Caco-2 (cell line): Measurements from ENCODE around the gene SELENOI. TPM values are rescaled to one million over a fixed set of nuclear protein-coding genes. Genes with fewer than 3 reads are reported as not detected.

ENCODE experiments used
- BruUV-seq: library from RNA; stranded (reverse); fragments of 400-500 nt; replicated peaks from 2 replicates; lab custom pipeline; 2021; lab: Mats Ljungman, UMichigan
- CTCF ChIA-PET: fragments of 300-600 bp; sonication (Branson Sonifier 250); formaldehyde crosslinking; loops from one replicate; lab custom pipeline; 2022; ENCODE audit warnings: antibody characterized with exemption; lab: Charles Lee
- POLR2A ChIA-PET: fragments of 300-600 bp; sonication (Branson Sonifier 250); formaldehyde crosslinking; loops from one replicate; lab custom pipeline; 2022; ENCODE audit warnings: antibody characterized with exemption; lab: Charles Lee
- DNase-seq, 2 experiments: peaks; one replicate each; pipeline versions ENCODE4 v3.0.0 to v3.0.0-alpha.2; 2020 to 2022
- H3K27me3 ChIP-seq: replicated peaks from 2 replicates; pipeline ENCODE4 v1.6.0; 2011; ENCODE audit warnings: low read length; ENCODE audit not compliant: control insufficient read depth, insufficient read depth
- H3K36me3 ChIP-seq: 2 replicates; pipeline ENCODE4 v1.5.1; 2011; ENCODE audit warnings: low read length; ENCODE audit not compliant: control insufficient read depth, insufficient read depth
- H3K4me1 ChIP-seq: fragments of 250-450 bp; sonication (Bioruptor Pico); 2 replicates; pipeline ENCODE4 v1.5.1; 2020; ENCODE audit warnings: mild to moderate bottlenecking
- H3K4me3 ChIP-seq: 2 replicates; pipeline ENCODE4 v1.5.1; 2011; ENCODE audit warnings: low read depth, mild to moderate bottlenecking, control low read depth, low read length
- H3K9me3 ChIP-seq: fragments of 250-450 bp; sonication (Bioruptor Pico); 2 replicates; pipeline ENCODE4 v1.5.1; 2020; ENCODE audit warnings: mild to moderate bottlenecking, moderate library complexity
- H3K27ac Mint-ChIP-seq: one replicate; pipeline ENCODE4 v1.8.0; 2022; ENCODE audit warnings: mixed read lengths; ENCODE audit not compliant: unreplicated experiment
- H3K27me3 Mint-ChIP-seq: one replicate; pipeline ENCODE4 v1.8.0; 2022; ENCODE audit warnings: mixed read lengths; ENCODE audit not compliant: insufficient read depth, unreplicated experiment
- H3K36me3 Mint-ChIP-seq: one replicate; pipeline ENCODE4 v1.8.0; 2022; ENCODE audit warnings: mild to moderate bottlenecking, mixed read lengths; ENCODE audit not compliant: insufficient read depth, unreplicated experiment
- H3K4me1 Mint-ChIP-seq: one replicate; pipeline ENCODE4 v1.8.0; 2022; ENCODE audit warnings: low read depth, mixed read lengths; ENCODE audit not compliant: unreplicated experiment
- H3K4me3 Mint-ChIP-seq: one replicate; pipeline ENCODE4 v1.8.0; 2022; ENCODE audit warnings: mild to moderate bottlenecking, moderate library complexity, mixed read lengths; ENCODE audit not compliant: unreplicated experiment
- H3K9me3 Mint-ChIP-seq: one replicate; pipeline ENCODE4 v1.8.0; 2022; ENCODE audit warnings: mixed read lengths; ENCODE audit not compliant: unreplicated experiment
- CTCF ChIP-seq, 2 experiments: fragments of 200-600 bp in 1 of 2; IDR thresholded peaks; 1 replicate in 1 of 2; 2 replicates in 1 of 2; pipeline versions ENCODE4 v1.5.1 to v1.8.0; 2011 to 2022; ENCODE audit warnings: antibody characterized with exemption in 1 of 2, control low read depth in 1 of 2, inconsistent platforms in 1 of 2, low read depth in 1 of 2, low read length in 1 of 2, mild to moderate bottlenecking in 1 of 2, moderate library complexity in 1 of 2; ENCODE audit not compliant: insufficient read depth in 1 of 2, severe bottlenecking in 1 of 2, unreplicated experiment in 1 of 2
- intact Hi-C: fragments of 100-400 bp; cut with micrococcal nuclease; formaldehyde crosslinking; loops from one replicate; pipeline ENCODE4 v1.10.0; 2022; ENCODE audit not compliant: unreplicated experiment
- total RNA-seq: library from RNA; stranded (reverse); gene quantifications from 2 replicates; pipeline ENCODE4 v1.2.3, GENCODE V29; 2022

The SELENOI gene
- total RNA-seq, 1 experiment from 2014 or later = 68.9 TPM

DNA sequence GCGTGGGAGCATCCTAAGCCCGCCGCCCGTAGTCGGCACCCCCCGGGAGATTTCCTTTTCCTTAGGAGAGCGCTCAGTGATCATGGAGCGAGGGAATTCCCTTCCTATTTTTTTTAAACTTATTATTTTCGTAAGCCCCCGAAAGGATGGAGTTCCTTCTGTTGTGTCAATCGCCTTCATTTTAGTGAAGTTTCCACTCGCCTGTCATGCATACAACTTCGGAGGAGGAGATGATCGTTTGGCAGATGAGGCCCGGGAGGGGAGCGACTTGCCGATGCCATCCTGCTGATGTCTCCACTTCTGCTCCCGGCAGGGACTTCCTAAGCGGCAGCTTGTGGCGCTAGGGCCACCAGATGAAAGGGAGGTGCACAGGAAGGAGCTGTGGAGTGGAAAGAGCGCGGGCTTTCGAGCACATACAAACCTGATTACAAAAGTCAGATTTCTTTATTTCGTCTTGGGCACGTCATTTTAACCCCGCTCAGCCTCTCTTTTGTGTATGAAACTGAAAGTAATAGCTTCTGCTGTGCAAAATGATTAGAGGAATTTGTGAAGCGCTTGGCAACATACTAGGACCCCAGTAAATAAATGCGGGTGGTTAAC, 611 bp downstream of the SELENOI start, which contains the start of gene ADGRF3:
TSS of gene ADGRF3 (minus strand) at position 336 of the 600 bp plus-strand sequence. CDS start 555 bp downstream, outside the sequence.
- Mint-ChIP-seq H3K4me1 (peaks cover 25% of the 10 kb centered on the region), H3K27ac (peak within 1 kb of the TSS; percentile 100), H3K27me3 (no peaks in the 10 kb centered on the region), H3K36me3 (peaks cover 36% of the 10 kb centered on the region), H3K9me3 (no peaks in the 10 kb centered on the region), H3K4me3 (peak within 1 kb of the TSS; percentile 100)
- peaks cover 21% of the 10 kb centered on the region; the same call in 1 of the 2 replicates for H3K4me1 ChIP-seq
- no peaks in the 10 kb centered on the region for H3K27me3 ChIP-seq
- no TSS peak for BruUV-seq
- CTCF ChIA-PET = no interaction called here
- POLR2A ChIA-PET = interaction anchor here (0.6 to 1.3 kb wide), 2 partner anchors 102 to 105 kb away, joined by 3 to 11 read pairs; partner anchors contain the start of genes HADHA and HADHB
- peak; percentile 63 to 69 for DNase-seq
- TF ChIP-seq CTCF (IDR thresholded peaks at IDR 0.05; ENCODE audit: insufficient read depth in 1 of 2, low read depth in 1 of 2, low read length in 1 of 2, severe bottlenecking in 1 of 2, unreplicated experiment in 1 of 2) = peak in 1 of 2 experiments; percentile 11
- peak within 1 kb of the TSS; percentile 66 for H3K4me3 ChIP-seq
- no peaks in the 10 kb centered on the region for H3K9me3 ChIP-seq
- intact Hi-C loops = loop anchor here (2.0 to 10.0 kb wide), 2 partner anchors 102 to 472 kb away; partner anchors contain the start of genes ASXL2, HADHA and HADHB
- no peaks in the 10 kb centered on the region; the same call in 1 of the 2 replicates for H3K36me3 ChIP-seq

- peak overlapping the region; percentile 100 for H3K4me3 Mint-ChIP-seq
- H3K36me3 ChIP-seq = no peaks in the 10 kb centered on the region; the same call in none of the 2 replicates
- no peak for TF ChIP-seq CTCF (IDR thresholded peaks at IDR 0.05; ENCODE audit: insufficient read depth in 1 of 2, low read depth in 1 of 2, low read length in 1 of 2, severe bottlenecking in 1 of 2, unreplicated experiment in 1 of 2)
- H3K27me3 Mint-ChIP-seq = no peaks in the 10 kb centered on the region
- no TSS peak for BruUV-seq
- intact Hi-C loops = loop anchor here (2.0 to 10.0 kb wide), 2 partner anchors 103 to 473 kb away; partner anchors contain the start of genes ASXL2, HADHA and HADHB
- H3K36me3 Mint-ChIP-seq = peaks cover 37% of the 10 kb centered on the region
- ChIA-PET POLR2A (interaction anchor here (0.6 kb wide), 1 partner anchor 106 kb away, joined by 3 read pairs; no protein-coding TSS in a partner anchor), CTCF (no interaction called here)
- peaks cover 25% of the 10 kb centered on the region for H3K4me1 Mint-ChIP-seq
- H3K27ac Mint-ChIP-seq = peak overlapping the region; percentile 100
- no peak for DNase-seq
- H3K9me3 ChIP-seq = no peaks in the 10 kb centered on the region
- no peaks in the 10 kb centered on the region for H3K27me3 ChIP-seq
- H3K4me3 ChIP-seq = peak overlapping the region; percentile 66
- no peaks in the 10 kb centered on the region for H3K9me3 Mint-ChIP-seq
- peaks cover 21% of the 10 kb centered on the region; the same call in 1 of the 2 replicates for H3K4me1 ChIP-seq
These were observed 1.4 kb downstream of the SELENOI start for GRCh38 chr2:26347286-26347865.

DNA sequence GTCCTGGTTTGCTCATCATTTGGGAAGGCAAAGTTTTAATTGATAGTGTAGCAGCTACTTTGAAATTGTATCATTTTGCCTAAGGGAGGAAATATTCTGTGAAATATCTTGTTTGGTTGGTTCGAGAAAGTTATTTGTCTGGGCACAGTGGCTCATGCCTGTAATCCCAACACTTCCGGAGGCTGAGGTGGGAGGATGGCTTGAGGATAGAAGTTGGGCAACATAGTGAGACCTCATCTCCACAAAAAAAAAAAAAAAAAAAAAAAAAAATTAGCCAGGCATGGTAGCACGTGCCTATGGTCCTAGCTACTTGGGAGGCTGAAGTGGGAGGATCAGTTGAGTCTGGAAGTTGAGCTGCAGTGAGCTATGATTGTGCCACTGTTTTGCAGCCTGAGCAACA, 3.7 kb downstream of the SELENOI start:
- no peak overlapping the region for H3K27ac Mint-ChIP-seq
- intact Hi-C loops = loop anchor here (10.0 kb wide), 1 partner anchor 475 kb away; the partner anchor contains the start of gene ASXL2
- no peak overlapping the region for H3K4me3 Mint-ChIP-seq
- H3K4me1 ChIP-seq = peaks cover 11% of the 10 kb centered on the region; the same call in 1 of the 2 replicates
- H3K9me3 ChIP-seq = no peaks in the 10 kb centered on the region
- ChIA-PET CTCF (no interaction called here), POLR2A (no interaction called here)
- H3K36me3 ChIP-seq = no peaks in the 10 kb centered on the region; the same call in none of the 2 replicates
- H3K27me3 Mint-ChIP-seq = no peaks in the 10 kb centered on the region
- H3K4me1 Mint-ChIP-seq = peaks cover 26% of the 10 kb centered on the region
- peaks cover 50% of the 10 kb centered on the region for H3K36me3 Mint-ChIP-seq
- H3K27me3 ChIP-seq = no peaks in the 10 kb centered on the region
- no TSS peak for BruUV-seq
- H3K9me3 Mint-ChIP-seq = no peaks in the 10 kb centered on the region
- DNase-seq = no peak
- no peak overlapping the region for H3K4me3 ChIP-seq
- TF ChIP-seq CTCF (IDR thresholded peaks at IDR 0.05; ENCODE audit: insufficient read depth in 1 of 2, low read depth in 1 of 2, low read length in 1 of 2, severe bottlenecking in 1 of 2, unreplicated experiment in 1 of 2) = no peak
